ENCODE results near the gene CCDC60. TPM values are rescaled to one million over a fixed set of nuclear protein-coding genes. Genes with fewer than 3 reads are reported as not detected.

The CCDC60 gene
- total and polyA plus RNA-seq, 2 of the 13 experiments (the other 11 are each of a cell fraction or from before 2014, with no cell fraction given), result not detected

DNA sequence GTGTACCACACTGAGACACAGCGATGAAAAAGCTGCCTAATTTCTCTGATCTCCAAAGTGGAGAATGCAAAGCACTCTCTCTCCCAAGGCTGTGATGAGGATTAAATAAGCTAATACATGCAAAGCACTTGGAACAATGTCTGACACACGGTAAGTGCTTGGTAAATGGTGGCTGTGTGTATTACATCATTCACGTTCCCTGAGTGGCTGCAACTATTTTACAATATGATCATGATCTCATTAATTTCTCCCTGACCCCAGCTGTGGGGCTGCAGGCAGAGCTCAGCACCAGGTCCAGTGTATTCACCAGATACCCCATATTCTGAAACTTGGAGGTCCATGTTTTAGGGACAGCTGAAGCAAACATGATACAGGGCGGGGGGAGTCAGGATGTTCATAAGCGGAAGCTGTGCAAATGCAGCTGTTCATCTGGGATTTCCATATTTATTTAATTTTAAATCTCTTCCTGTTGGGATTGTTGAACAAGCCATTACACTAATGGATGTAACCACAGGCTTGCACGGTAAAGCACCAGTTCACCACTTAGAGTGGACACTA is 106.4 kb downstream of the CCDC60 start (continued):
- TF ChIP-seq, protein P1, sequence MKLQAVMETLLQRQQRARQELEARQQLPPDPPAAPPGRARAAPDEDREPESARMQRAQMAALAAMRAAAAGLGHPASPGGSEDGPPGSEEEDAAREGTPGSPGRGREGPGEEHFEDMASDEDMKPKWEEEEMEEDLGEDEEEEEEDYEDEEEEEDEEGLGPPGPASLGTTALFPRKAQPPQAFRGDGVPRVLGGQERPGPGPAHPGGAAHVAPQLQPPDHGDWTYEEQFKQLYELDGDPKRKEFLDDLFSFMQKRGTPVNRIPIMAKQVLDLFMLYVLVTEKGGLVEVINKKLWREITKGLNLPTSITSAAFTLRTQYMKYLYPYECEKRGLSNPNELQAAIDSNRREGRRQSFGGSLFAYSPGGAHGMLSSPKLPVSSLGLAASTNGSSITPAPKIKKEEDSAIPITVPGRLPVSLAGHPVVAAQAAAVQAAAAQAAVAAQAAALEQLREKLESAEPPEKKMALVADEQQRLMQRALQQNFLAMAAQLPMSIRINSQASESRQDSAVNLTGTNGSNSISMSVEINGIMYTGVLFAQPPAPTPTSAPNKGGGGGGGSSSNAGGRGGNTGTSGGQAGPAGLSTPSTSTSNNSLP (IDR thresholded peaks at IDR 0.05; ENCODE audit: low read depth, low read length), result no peak

DNA sequence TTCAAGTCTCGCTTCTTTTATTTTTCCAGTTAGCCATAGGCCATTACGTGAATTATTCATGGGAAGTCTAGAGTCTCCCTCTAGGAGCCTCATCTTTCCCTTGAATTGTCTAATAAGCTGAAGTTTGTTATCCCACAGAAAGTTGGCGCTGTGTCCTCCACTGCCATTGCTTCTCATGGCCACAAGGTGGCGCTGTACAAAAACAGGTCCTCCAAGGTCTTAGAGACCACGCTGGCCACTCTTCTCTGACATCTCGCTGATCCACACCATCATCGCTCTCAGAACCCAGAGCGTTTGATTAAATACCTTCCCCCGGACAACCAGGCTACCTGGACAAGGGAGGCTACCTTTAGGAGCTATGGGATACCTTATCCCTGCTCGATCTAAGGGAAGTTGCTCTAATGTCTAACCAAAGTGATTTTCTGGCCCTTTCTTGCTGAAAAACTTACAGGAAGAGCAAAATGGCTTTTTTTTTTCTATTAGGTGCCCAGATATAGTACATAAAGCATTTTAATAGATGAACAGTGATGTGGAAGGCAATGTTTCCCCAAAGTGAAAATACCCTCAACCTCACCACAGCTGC is 110.0 kb downstream of the CCDC60 start:
- H3K79me2 ChIP-seq (ENCODE audit: insufficient read depth, low read length), result no peaks in the 10 kb centered on the region
- no peak overlapping the region for H2AFZ ChIP-seq (ENCODE audit: low read length)
- H3K4me2 ChIP-seq (ENCODE audit: low read depth, low read length), result no peak overlapping the region
- H3K4me1 ChIP-seq (ENCODE audit: insufficient read depth, low read length), result no peaks in the 10 kb centered on the region
- H3K36me3 ChIP-seq (replicated peaks in 1 of 2; ENCODE audit: control insufficient read depth in 1 of 2, insufficient read depth in 2 of 2, low read length in 2 of 2), result no peaks in the 10 kb centered on the region
- ChIA-PET CTCF (ENCODE audit: low intra/inter-chr PET ratio, low total read pairs) (interaction anchor here (1.7 kb wide), 1 partner anchor 100 kb away, joined by 27 read pairs; no protein-coding TSS in a partner anchor), POLR2A (no interaction called here)
- intact Hi-C loops (cut with micrococcal nuclease; ENCODE audit: unreplicated experiment), result loop anchor here (1.0 kb wide), 1 partner anchor 101 kb away; no protein-coding TSS in a partner anchor
- WGBS (ENCODE audit: low lambda C conversion rate), result 19% methylated on average over 7 of the region's 10 CpGs
- FAIRE-seq, result peak; percentile 77
- H3K9me3 ChIP-seq (ENCODE audit: low read length), result no peaks in the 10 kb centered on the region
- BruUV-seq (replicated peaks), result no TSS peak
- in situ Hi-C loops (cut with HindIII; ENCODE audit: extremely low pct_ligation_motif_present, low pct_unique_long_range_greater_than_20kb), result loop anchor here (5.0 kb wide), 1 partner anchor 98 kb away; no protein-coding TSS in a partner anchor
- H4K20me1 ChIP-seq (ENCODE audit: insufficient read depth, low read length), result no peaks in the 10 kb centered on the region
- DNase-seq (ENCODE audit: low spot score), result peak; percentile 72
- H3K4me3 ChIP-seq (replicated peaks in 1 of 3; ENCODE audit: insufficient read depth in 1 of 3, low read depth in 2 of 3, low read length in 3 of 3), result no peak overlapping the region
- peak; percentile 85 for ATAC-seq
- H3K27me3 ChIP-seq (ENCODE audit: control insufficient read depth in 1 of 2, insufficient read depth in 2 of 2, low read length in 2 of 2), result no peaks in the 10 kb centered on the region
- no peak overlapping the region for H3K27ac ChIP-seq (ENCODE audit: extremely low read length, insufficient read depth, low read length)
- no peak overlapping the region for H3K9ac ChIP-seq (ENCODE audit: insufficient read depth, low read depth, low read length)
- TF ChIP-seq SALL2 (CRISPR knock-in tag; IDR thresholded peaks at IDR 0.05), result no peak
- peak; percentile 83; the same call in 1 of the 2 replicates for TF ChIP-seq MIER2 (CRISPR knock-in tag; IDR thresholded peaks at IDR 0.05)
- TF ChIP-seq ZNF30 (CRISPR knock-in tag; IDR thresholded peaks at IDR 0.05), result no peak
- peak; percentile 78 for TF ChIP-seq ZMYM4 (CRISPR knock-in tag; IDR thresholded peaks at IDR 0.05)
- TF ChIP-seq, protein P2, sequence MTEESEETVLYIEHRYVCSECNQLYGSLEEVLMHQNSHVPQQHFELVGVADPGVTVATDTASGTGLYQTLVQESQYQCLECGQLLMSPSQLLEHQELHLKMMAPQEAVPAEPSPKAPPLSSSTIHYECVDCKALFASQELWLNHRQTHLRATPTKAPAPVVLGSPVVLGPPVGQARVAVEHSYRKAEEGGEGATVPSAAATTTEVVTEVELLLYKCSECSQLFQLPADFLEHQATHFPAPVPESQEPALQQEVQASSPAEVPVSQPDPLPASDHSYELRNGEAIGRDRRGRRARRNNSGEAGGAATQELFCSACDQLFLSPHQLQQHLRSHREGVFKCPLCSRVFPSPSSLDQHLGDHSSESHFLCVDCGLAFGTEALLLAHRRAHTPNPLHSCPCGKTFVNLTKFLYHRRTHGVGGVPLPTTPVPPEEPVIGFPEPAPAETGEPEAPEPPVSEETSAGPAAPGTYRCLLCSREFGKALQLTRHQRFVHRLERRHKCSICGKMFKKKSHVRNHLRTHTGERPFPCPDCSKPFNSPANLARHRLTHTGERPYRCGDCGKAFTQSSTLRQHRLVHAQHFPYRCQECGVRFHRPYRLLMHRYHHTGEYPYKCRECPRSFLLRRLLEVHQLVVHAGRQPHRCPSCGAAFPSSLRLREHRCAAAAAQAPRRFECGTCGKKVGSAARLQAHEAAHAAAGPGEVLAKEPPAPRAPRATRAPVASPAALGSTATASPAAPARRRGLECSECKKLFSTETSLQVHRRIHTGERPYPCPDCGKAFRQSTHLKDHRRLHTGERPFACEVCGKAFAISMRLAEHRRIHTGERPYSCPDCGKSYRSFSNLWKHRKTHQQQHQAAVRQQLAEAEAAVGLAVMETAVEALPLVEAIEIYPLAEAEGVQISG (CRISPR knock-in tag; IDR thresholded peaks at IDR 0.05), result peak; percentile 99
- TF ChIP-seq ZZZ3 (CRISPR knock-in tag; IDR thresholded peaks at IDR 0.05; ENCODE audit: borderline replicate concordance), result no peak
- TF ChIP-seq ISL2 (CRISPR knock-in tag; IDR thresholded peaks at IDR 0.05), result no peak
- TF ChIP-seq ZBTB21 (CRISPR knock-in tag; IDR thresholded peaks at IDR 0.05), result no peak
- TF ChIP-seq ZSCAN12 (CRISPR knock-in tag; IDR thresholded peaks at IDR 0.05), result no peak
- no peak for TF ChIP-seq RFXAP (CRISPR knock-in tag; IDR thresholded peaks at IDR 0.05; ENCODE audit: borderline replicate concordance)
- no peak for TF ChIP-seq KLF6 (CRISPR knock-in tag; IDR thresholded peaks at IDR 0.05)
- TF ChIP-seq EED (CRISPR knock-in tag; IDR thresholded peaks at IDR 0.05), result no peak
- TF ChIP-seq, protein P3, sequence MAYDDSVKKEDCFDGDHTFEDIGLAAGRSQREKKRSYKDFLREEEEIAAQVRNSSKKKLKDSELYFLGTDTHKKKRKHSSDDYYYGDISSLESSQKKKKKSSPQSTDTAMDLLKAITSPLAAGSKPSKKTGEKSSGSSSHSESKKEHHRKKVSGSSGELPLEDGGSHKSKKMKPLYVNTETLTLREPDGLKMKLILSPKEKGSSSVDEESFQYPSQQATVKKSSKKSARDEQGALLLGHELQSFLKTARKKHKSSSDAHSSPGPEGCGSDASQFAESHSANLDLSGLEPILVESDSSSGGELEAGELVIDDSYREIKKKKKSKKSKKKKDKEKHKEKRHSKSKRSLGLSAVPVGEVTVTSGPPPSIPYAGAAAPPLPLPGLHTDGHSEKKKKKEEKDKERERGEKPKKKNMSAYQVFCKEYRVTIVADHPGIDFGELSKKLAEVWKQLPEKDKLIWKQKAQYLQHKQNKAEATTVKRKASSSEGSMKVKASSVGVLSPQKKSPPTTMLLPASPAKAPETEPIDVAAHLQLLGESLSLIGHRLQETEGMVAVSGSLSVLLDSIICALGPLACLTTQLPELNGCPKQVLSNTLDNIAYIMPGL (CRISPR knock-in tag; IDR thresholded peaks at IDR 0.05; ENCODE audit: borderline replicate concordance in 1 of 2, low read depth in 1 of 2), result peak in 1 of 2 experiments; percentile 28; a peak in 1 of 4 replicates
- TF ChIP-seq, protein P4, sequence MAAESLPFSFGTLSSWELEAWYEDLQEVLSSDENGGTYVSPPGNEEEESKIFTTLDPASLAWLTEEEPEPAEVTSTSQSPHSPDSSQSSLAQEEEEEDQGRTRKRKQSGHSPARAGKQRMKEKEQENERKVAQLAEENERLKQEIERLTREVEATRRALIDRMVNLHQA (CRISPR knock-in tag; IDR thresholded peaks at IDR 0.05), result no peak
